Stomach (tissue), 9 donors: ENCODE data around the gene NR2F1-AS1. TPM values are rescaled to one million over a fixed set of nuclear protein-coding genes. Genes with fewer than 3 reads are reported as not detected.

Source experiments
- DNase-seq, 2 donors: peaks; one replicate each; pipeline versions ENCODE4 v3.0.0 to v3.0.0-alpha.2; 2013 to 2019
- H3K27ac ChIP-seq, 5 donors: fragments of 200-600 bp in 4 of 5; sonication (generic) in 4 of 5; one replicate each; pipeline ENCODE4 v1.5.1; 2013 to 2019; ENCODE audit warnings: mild to moderate bottlenecking in 1 of 5, moderate library complexity in 1 of 5
- H3K27me3 ChIP-seq, 3 donors: fragments of 200-600 bp; sonication (generic); one replicate each; pipeline ENCODE4 v1.5.1; 2017 to 2019; ENCODE audit warnings: mixed run types in 1 of 3
- H3K36me3 ChIP-seq, 4 donors: fragments of 200-600 bp; sonication (generic); 1 replicate in 3 of 4; 2 replicates in 1 of 4; pipeline ENCODE4 v1.5.1; 2016 to 2019
- H3K4me1 ChIP-seq, 4 donors: fragments of 200-600 bp; sonication (generic); one replicate each; pipeline ENCODE4 v1.5.1; 2016 to 2019
- H3K4me3 ChIP-seq, 4 donors: fragments of 200-600 bp; sonication (generic) in 3 of 4; one replicate each; pipeline ENCODE4 v1.5.1; 2016 to 2019; ENCODE audit warnings: mild to moderate bottlenecking in 1 of 4
- H3K9me3 ChIP-seq, 4 donors: fragments of 200-600 bp; sonication (generic); one replicate each; pipeline ENCODE4 v1.5.1; 2016 to 2019
- EP300 ChIP-seq: sonication (generic); formaldehyde crosslinking; IDR thresholded peaks from one replicate; pipeline ENCODE4 v1.6.1; 2017; ENCODE audit warnings: antibody characterized with exemption
- POLR2A ChIP-seq, 4 donors: fragments of 450-650 bp; IDR thresholded peaks; one replicate each; pipeline ENCODE4 v1.6.1; 2016; ENCODE audit warnings: antibody characterized with exemption in 4 of 4, control low read depth in 2 of 4, mild to moderate bottlenecking in 1 of 4, moderate library complexity in 1 of 4
- POLR2AphosphoS5 ChIP-seq, 3 donors: sonication (generic); formaldehyde crosslinking; IDR thresholded peaks; one replicate each; pipeline ENCODE4 v1.6.1; 2016; ENCODE audit warnings: antibody characterized with exemption in 3 of 3
- WGBS, 5 donors: extraction: QIAGEN DNeasy Blood & Tissue Kit in 3 of 5; methylation state at CpG; one replicate each; pipeline versions ENCODE4 v1.1.5 to v1.1.7; 2013 to 2018; 5-methylcytosine and 5-hydroxymethylcytosine counted together
- intact Hi-C: fragments of 100-400 bp; cut with DNase I; formaldehyde crosslinking; loops from one replicate; pipeline ENCODE4 v1.15.1; 2023; ENCODE audit warnings: low total_unique reads
- polyA plus RNA-seq, 3 donors: library from polyadenylated mRNA; stranded (reverse); fragments of 200-250 nt; gene quantifications; one replicate each; pipeline ENCODE4 v1.2.3, GENCODE V29; 2013
- total RNA-seq, 5 donors: library from RNA; depleted of rRNA; stranded (reverse); fragments of >200 nt; gene quantifications; one replicate each; pipeline versions ENCODE4 v1.1.0 to v1.2.3, GENCODE V29; 2014 to 2016
- TF ChIP-seq, protein P1 (sequence below), 7 experiments: fragments of 450-650 bp in 4 of 7; fragments of 200-600 bp in 3 of 7; sonication (generic) in 3 of 7; IDR thresholded peaks; one replicate each; pipeline ENCODE4 v1.5.1; 2016 to 2019; ENCODE audit warnings: antibody characterized with exemption in 7 of 7, control low read depth in 2 of 7, mild to moderate bottlenecking in 1 of 7
- donor health status: healthy with polysubstance abuse.
- donor health status: Bipolar disorder and iron deficiency.
- donor health status: healthy.

The NR2F1-AS1 gene
- total and polyA plus RNA-seq, 8 donors, result 4.3 to 40.8 (median 14.2) TPM

DNA sequence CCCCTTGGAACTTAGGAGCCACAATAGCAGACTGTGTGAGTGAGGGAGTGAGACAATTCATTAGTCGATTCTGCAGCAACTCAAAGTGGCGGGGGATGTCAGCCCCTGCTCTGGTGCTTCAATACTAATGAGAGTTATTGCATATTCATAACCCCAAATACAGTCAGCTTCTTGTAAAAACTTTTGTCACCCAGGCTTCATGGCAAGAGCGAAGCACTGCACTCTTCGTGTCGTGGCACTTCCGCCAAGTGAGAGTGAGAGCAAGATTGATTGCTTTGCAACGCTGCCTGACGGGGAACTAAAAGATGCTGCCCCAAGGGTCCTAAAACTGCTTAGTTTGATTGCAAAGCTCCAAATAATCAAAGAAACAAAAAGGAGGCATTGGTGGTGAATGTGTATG is 150.9 kb downstream of the NR2F1-AS1 start:
- 40 to 74% (median 49%) methylated on average over 8 of the region's 8 CpGs for WGBS, 5 donors
- Histone ChIP-seq H3K27me3 (no peaks in the 10 kb centered on the region), H3K4me3 (no peak overlapping the region), H3K36me3 (no peaks in the 10 kb centered on the region), H3K4me1 (peaks cover 0 to 17% (median 0%) of the 10 kb centered on the region in 4 donors), H3K9me3 (no peaks in the 10 kb centered on the region), H3K27ac (no peak overlapping the region)
- intact Hi-C loops, result no loop called here
- TF ChIP-seq POLR2A (IDR thresholded peaks at IDR 0.05) (no peak), POLR2AphosphoS5 (IDR thresholded peaks at IDR 0.05) (no peak), EP300 (no peak)
- TF ChIP-seq, protein P1, sequence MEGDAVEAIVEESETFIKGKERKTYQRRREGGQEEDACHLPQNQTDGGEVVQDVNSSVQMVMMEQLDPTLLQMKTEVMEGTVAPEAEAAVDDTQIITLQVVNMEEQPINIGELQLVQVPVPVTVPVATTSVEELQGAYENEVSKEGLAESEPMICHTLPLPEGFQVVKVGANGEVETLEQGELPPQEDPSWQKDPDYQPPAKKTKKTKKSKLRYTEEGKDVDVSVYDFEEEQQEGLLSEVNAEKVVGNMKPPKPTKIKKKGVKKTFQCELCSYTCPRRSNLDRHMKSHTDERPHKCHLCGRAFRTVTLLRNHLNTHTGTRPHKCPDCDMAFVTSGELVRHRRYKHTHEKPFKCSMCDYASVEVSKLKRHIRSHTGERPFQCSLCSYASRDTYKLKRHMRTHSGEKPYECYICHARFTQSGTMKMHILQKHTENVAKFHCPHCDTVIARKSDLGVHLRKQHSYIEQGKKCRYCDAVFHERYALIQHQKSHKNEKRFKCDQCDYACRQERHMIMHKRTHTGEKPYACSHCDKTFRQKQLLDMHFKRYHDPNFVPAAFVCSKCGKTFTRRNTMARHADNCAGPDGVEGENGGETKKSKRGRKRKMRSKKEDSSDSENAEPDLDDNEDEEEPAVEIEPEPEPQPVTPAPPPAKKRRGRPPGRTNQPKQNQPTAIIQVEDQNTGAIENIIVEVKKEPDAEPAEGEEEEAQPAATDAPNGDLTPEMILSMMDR (IDR thresholded peaks at IDR 0.05), result no peak
- DNase-seq, result no peak

DNA sequence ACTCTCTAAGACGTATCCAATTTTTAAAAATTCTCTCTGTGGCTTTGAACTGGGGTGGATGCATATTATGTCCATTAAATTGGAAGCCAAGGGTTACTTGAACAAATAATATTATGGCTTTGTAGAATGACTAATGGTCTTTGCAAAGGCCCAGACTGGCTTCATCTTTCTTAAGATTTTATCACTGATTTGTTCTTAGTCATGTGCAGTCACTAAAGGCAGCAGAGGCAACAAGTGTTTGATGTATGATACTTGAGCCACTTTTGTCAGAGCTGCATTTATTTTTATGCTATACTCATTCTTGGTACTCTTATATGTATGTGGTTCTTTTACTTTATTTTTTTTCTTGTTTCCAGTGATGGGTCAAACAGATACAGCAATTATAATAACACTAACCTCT is 152.2 kb downstream of the NR2F1-AS1 start:
- 66 to 79% (median 73%) methylated on average over 1 of the region's 1 CpG for WGBS, 5 donors
- Histone ChIP-seq H3K9me3 (no peaks in the 10 kb centered on the region), H3K27ac (no peak overlapping the region), H3K36me3 (no peaks in the 10 kb centered on the region), H3K4me3 (no peak overlapping the region), H3K27me3 (no peaks in the 10 kb centered on the region), H3K4me1 (peaks cover 0 to 18% (median 0%) of the 10 kb centered on the region in 4 donors)
- no peak for TF ChIP-seq POLR2AphosphoS5 (IDR thresholded peaks at IDR 0.05)
- TF ChIP-seq EP300, result no peak
- no peak for TF ChIP-seq POLR2A (IDR thresholded peaks at IDR 0.05)
- TF ChIP-seq, protein P1 (IDR thresholded peaks at IDR 0.05), result no peak
- intact Hi-C loops, result no loop called here
- DNase-seq, result no peak

DNA sequence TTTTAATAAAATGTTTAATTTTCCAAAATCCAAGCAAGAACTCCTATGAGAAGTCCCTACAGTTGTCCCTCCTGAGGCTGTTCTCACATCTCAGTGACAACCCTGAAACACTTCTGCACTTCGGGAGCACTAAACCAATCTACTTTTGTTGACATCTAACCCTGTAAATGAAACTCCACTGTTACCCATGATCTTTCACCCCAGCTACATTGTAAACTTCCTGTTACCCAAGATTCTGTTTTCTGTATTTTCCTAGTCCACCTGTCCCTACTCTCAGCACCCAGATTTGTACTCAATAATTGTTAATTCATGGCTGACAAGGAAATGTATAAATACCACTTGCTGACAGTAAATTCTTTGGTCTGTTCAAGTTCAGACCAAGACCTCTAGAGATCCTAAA is 153.7 kb downstream of the NR2F1-AS1 start:
- intact Hi-C loops, result no loop called here
- Histone ChIP-seq H3K27ac (no peak overlapping the region), H3K4me1 (peaks cover 0 to 28% (median 2%) of the 10 kb centered on the region in 4 donors), H3K9me3 (no peaks in the 10 kb centered on the region), H3K36me3 (no peaks in the 10 kb centered on the region), H3K4me3 (no peak overlapping the region), H3K27me3 (no peaks in the 10 kb centered on the region)
- TF ChIP-seq EP300 (no peak), POLR2AphosphoS5 (IDR thresholded peaks at IDR 0.05) (no peak), POLR2A (IDR thresholded peaks at IDR 0.05) (no peak)
- TF ChIP-seq, protein P1 (IDR thresholded peaks at IDR 0.05), result no peak
- no peak for DNase-seq
- 24 to 68% (median 33%) methylated on average over 1 of the region's 1 CpG for WGBS, 5 donors

DNA sequence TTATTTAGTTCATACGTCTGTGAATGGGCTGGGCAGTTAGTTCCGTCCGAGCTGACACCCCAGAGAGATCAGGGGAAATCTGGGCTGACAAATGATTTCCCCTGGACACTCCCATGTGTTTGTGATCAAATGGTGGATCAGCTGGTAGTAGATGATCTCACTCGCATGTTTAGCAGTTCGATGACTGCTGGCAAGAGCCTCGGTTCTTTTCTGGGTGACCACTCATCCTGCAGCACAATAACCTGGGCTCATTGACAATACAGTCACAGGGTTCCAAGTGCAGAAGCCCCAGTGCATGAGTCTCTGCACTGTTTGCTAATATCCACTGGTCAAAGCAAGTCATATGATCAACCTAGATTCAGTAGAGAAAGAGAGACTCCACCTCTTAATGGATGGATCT is 155.9 kb downstream of the NR2F1-AS1 start:
- DNase-seq, result no peak
- Histone ChIP-seq H3K4me3 (no peak overlapping the region), H3K27ac (no peak overlapping the region), H3K27me3 (no peaks in the 10 kb centered on the region), H3K36me3 (no peaks in the 10 kb centered on the region), H3K9me3 (no peaks in the 10 kb centered on the region), H3K4me1 (peaks cover 0 to 41% (median 2%) of the 10 kb centered on the region in 4 donors)
- TF ChIP-seq EP300 (no peak), POLR2AphosphoS5 (IDR thresholded peaks at IDR 0.05) (no peak), POLR2A (IDR thresholded peaks at IDR 0.05) (no peak)
- TF ChIP-seq, protein P1 (IDR thresholded peaks at IDR 0.05), result no peak
- WGBS, 5 donors, result 70 to 72% (median 71%) methylated on average over 6 of the region's 6 CpGs
- intact Hi-C loops, result no loop called here
